Astrocyte of the spinal cord (primary cell): ENCODE data around the gene SLC2A6.

Experiments used
- DNase-seq: peaks from one replicate; pipeline ENCODE4 v3.0.0; 2011; ENCODE audit warnings: low read depth, low spot score
- H3K4me3 ChIP-seq: 2 replicates; pipeline ENCODE4 v1.5.1; 2011; ENCODE audit warnings: low read depth, mild to moderate bottlenecking, low read length, moderate library complexity
- CTCF ChIP-seq: IDR thresholded peaks from 2 replicates; pipeline ENCODE4 v1.5.1; 2012; ENCODE audit warnings: low read depth, mild to moderate bottlenecking, low read length, inconsistent platforms
- in situ Hi-C: cut with HindIII; loops from 2 replicates; pipeline ENCODE4 v1.10.0; 2017; ENCODE audit warnings: low sequenced_read_pairs

Gene SLC2A6

GRCh38 chr9:133516256-133516960, 37.5 kb upstream of the SLC2A6 start:
- no peak for TF ChIP-seq CTCF
- DNase-seq = no peak
- in situ Hi-C loops = no loop called here
- H3K4me3 ChIP-seq = no peak overlapping the region

- in situ Hi-C loops = no loop called here
- no peak for DNase-seq
- TF ChIP-seq CTCF = no peak
These were observed 36.8 kb upstream of the SLC2A6 start for GRCh38 chr9:133515615-133516255.

GRCh38 chr9:133515240-133515610, 36.3 kb upstream of the SLC2A6 start:
- in situ Hi-C loops = no loop called here
- no peak for DNase-seq
- TF ChIP-seq CTCF = no peak
- H3K4me3 ChIP-seq = no peak overlapping the region

More at GRCh38 chr9:133515615-133516255, 36.8 kb upstream of the SLC2A6 start:
- H3K4me3 ChIP-seq = no peak overlapping the region

- DNase-seq = no peak
- in situ Hi-C loops = no loop called here
- no peak overlapping the region for H3K4me3 ChIP-seq
- no peak for TF ChIP-seq CTCF
These were observed 35.8 kb upstream of the SLC2A6 start for GRCh38 chr9:133514460-133515239.

GRCh38 chr9:133513214-133514100, 34.6 kb upstream of the SLC2A6 start:
- TF ChIP-seq CTCF = no peak
- in situ Hi-C loops = no loop called here
- no peak for DNase-seq
- no peak overlapping the region for H3K4me3 ChIP-seq
